Germinal center (tissue), 1 donor: ENCODE data around the gene CHADL.
A peak's percentile ranks its signal among the peaks of the same experiment; 100 is the strongest.

Experiments used
- DNase-seq: peaks from one replicate; pipeline ENCODE4 v3.0.0; 2012; ENCODE audit warnings: mixed read lengths, low spot score

CHADL gene

DNA sequence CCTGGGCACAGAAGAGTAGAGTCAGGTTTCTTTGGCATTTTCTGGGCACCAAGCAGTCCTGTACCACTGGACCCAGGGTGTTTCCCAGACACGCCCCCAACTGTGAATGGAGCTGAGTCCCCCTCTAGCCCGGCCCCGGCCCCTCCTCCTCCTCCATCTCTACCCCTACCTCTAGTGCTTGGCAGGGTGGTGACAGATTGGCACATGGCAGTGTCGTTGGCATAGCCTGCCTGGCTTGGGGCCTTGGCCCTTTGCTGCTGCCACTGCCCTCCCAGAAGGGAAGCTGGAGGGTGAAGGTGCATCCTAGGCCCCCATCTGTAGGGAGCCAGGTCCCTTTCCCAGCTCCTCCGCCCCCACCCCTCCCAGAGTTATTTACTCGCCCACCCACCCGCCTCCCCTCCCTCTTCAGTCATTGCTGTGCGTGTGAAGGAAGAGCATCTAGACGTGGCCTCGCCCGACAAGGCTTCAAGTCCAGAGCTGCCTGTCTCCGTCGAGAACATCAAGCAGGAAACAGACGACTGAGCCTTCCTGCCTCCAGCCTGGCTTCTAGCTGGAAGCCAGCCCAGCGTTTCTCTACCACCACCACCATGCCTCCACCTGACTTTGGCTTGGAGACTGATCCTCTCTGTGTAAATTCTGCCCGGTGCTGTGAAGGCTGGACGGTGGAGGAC lies 10.9 kb downstream of the CHADL start:
- DNase-seq, result no peak

DNA sequence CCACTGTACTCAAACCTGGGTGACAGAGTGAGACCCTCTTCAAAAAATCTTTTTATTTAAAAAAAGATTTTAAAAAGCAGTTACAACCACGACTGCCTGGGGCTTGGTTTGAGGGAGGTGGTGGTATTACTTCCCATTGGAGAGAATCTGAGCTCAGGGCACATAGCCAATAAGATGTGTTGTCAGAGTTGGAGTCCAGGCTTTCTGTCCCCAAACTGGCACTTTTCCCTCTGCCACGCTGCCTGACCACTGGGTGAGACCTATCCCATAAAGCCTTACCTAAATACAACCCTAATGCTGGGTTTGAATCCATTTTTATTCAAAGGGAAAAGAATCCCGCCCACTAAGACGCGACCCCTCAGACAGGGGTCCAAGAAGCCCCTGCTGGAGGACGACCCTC lies 11.5 kb downstream of the CHADL start:
- no peak for DNase-seq

DNA sequence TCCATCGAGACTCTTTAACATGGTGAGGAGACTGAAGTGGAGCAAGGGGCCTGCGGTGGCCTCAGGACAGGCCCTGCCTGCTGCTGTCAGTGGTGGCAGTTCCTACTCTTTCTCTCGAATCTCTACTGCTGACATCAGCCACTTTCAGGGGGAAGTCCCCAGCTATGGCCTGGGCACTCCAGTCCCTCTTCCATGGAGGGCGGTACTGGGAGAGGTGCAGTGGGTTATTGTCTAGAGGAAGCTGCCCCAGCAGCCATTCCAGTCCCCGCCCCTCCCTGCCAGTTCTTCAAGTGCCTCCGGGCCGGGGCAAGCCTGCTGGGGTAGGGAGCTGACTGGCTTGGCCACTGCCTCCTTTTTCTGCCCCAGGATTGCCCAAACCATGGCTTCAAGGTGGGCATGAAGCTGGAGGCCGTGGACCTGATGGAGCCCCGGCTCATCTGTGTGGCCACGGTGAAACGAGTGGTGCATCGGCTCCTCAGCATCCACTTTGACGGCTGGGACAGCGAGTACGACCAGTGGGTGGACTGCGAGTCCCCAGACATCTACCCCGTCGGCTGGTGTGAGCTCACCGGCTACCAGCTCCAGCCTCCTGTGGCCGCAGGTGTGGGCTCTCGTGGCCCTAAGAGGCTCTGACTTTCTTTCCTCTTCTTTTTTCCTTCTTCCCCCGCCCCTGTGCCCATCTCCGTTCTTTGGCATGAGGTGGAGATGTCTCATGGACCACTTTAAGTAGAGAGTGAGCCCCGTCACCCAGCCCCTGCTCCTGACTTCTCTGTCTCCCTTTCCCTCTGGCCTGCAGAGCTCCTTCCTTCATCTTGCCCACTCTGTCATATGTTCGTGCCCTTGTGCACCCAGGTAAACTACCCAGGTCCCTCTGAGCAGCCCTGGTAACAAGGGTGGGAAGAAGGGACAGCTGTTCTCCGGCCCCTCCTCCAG lies 13.7 kb downstream of the CHADL start:
- no peak for DNase-seq

DNA sequence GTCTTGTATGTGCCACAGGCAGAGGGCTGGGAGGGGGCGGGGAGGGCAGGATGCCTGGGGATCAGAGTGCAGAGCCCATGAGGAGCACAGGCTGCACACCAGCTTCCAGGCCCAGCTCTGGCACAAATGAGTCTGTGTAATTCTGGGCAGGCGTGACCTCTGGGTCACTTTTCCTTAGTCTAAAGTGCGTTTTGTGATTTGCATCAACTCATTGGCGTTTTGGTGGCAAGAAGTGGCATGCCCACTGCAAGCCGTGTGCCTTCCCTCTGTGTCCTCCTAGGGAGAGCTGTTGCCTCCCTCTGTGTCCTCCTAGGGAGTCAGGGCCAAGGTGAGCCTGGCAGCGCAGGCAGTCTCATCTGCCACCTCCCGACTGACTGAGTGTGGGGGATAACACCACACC lies 17.2 kb downstream of the CHADL start:
- no peak for DNase-seq

DNA sequence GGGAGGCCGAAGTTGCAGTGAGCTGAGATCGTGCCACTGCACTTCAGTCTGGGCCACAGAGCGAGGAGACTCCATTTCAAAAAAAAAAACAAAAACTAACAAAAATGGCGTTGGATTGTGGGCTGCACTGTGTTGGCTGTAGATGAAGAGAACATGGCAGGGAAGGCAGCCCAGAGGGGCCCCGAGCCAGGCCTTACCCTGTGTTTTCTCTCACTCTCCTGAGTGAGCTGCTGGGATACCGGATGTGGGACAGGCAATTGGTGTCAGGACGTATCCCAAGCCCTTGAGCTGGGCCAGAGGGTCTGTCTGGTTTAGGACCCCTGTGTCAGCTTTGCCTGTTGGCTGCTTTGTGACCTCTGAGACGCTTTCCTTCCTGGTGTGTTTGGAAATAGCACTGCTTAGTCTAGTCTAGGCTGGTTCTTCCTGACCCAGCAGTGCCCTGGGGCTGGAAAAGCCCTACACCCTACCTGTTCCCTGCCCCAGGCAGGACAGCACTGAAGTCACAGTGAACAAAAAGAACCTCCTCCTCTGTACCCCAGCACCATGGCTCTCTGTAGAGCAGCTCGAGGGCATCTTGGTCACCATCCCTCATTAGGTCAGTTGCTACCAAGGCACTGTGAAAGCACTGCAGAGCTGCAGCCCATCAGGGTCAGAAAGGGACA lies 17.8 kb downstream of the CHADL start:
- DNase-seq, result no peak

DNA sequence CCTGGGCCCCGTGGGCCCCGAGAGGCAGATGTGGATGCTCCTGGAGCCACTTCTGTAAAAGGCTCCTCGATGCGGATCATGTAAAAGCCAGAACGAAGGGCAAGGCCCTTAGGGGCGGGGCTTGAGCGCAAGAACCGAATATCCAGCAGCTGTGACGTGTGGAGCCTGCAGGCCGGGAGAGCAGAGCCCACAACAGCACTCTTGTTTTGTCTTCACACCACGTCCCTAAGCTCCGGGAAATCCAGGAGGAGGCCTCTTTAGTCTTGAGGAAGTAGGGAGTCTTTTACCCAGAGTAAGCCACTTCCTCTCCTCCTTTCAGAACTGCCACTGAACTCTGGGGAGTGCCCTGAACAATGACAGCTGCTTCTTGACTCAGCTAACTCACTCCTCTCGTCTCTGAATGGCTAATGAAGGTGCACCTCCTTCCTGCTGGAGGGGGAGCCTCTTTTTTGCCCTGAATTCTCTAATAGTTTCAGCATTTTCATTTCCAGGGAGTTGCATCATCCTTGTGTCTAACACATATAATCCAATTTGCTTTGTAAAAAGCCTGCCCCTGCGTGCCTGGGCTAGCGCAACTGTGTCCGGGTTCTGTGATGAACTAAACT lies 23.1 kb downstream of the CHADL start:
- peak; percentile 43 for DNase-seq

DNA sequence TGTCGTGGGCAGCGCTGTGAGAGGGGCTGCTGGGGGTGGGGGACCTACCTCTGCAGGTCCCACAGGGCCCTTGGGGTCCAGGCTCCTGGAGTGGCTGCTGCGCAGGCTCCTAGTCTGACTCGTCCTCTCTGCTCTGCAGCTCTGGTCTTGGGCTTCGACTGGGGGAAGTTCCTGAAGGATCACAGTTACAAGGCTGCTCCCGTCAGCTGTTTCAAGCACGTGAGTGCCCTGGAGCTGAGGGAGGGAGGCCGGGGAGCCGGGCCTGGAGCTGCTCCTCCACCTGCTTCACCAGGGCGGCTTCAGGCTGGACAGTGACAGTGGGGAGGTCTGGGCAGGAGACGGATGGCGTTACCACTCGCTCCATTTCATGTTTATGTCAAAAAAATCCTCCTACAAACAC lies 23.7 kb downstream of the CHADL start:
- no peak for DNase-seq

DNA sequence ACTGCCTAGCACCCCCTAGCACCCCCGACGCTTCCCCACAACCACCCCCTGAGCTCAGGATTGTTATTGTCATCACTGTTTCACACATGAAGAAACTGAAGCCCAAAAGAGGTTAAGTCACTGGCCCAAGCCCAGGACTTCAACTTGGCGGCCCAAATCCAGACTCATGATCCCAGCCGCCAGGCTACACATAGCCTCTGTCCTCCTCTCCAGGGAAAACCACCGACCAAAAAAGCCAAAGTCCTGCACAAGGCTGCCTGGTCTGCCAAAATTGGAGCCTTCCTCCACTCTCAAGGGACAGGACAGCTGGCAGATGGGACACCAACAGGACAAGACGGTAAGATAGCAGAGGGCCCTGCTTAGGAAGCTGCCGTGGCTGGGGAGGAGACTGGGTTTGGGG lies 24.8 kb downstream of the CHADL start:
- no peak for DNase-seq

DNA sequence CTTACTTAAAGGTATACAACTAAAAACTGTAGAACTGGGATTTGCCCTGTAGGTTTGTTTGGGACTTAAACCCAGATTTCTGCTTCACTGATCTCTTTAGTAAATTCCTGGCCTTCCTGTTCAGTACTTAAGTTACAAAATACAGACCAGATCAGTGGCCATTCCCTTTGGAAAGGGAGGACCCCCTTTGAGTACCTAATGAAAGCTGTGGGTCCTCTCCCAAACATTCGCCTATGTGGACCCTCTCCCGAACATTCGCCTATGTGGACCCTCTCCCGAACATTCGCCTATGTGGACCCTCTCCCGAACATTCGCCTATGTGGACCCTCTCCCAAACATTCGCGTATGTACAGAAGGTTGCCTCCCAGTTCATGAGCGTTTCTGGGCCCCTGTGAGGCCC lies 25.3 kb downstream of the CHADL start:
- no peak for DNase-seq

DNA sequence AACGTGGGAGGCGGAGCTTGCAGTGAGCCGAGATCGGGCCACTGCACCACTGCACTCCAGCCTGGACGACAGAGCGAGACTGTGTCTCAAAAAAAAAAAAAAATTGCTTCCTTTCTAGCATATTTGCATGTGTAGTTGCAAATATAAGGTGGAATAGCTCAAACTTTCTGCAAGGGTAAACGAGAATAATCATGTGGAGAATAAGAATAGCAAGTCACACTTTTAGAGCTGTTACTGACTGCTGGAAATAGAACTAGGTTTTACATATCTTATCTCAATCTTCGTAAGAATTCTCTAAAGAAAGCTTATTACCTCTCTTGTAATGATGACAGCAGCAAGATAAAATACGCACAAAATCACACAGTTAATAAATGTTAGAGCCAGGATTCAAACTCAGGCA lies 34.0 kb downstream of the CHADL start:
- DNase-seq, result peak; percentile 66

DNA sequence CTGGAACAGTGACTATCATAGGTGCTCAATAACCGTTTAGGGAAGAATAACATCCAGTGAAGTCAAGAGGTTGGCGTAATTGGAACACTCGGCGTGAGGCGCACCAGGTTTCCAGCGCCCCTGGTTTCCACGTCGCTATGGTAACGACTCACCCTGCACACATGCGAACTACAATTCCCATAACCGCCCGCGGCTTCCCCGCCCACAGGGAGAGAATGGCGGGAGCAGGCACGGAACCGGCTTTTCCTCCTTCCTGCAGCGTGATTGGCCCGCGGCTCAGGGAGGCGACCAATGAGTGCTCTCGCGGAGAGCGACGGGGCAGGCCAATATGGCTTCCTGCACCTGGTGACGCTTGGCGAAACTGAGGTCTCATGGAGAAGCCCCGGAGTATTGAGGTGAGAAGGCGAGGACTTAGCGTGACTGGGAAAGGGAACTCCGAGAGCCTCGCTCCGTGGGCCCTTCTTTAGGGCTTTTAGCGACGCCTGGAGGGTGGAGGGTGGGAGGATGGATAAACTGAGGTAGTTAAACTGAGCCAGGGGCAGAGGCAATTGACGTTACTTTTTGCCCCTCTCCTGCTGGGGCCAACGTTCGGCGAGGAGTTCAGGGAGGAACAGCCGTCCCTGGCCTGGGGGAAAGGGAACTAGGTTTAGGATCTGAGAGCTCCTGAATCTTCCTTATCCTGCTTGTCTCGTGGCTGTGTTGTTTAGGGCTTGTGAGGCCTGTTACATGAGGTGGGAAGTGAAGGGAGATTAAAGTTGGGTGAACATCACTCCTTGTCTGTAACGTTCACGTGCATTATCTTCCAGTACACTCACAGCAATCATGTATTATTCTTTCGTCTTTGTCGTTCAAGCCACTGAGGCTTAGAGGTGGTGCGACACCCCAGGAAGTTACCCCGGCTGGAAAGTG lies 35.5 kb downstream of the CHADL start, which contains the start of gene L3MBTL2:
L3MBTL2 (plus strand) TSS at position 321 of the 909 bp plus-strand sequence; CDS start at position 372, 51 bp downstream.
- DNase-seq, result peak; percentile 99

DNA sequence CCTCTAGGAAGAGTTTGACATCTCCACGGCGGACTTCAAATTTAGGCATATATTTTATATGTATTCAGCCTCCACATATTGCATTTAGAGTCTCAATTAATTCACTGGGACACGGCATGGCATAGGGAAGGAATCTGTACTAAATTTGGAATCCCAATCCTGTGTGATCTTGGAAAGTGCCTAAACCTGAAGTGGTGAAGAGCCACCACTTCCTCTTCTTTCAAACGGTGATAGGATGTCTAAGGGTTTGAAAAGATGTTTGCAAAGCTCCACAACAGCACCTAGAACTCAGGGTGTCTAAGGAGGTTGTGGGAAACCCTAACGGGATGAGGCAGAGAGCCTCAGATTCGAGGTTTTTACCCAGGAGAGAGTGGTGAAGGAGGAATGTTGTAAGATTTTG lies 36.7 kb downstream of the CHADL start:
- no peak for DNase-seq

DNA sequence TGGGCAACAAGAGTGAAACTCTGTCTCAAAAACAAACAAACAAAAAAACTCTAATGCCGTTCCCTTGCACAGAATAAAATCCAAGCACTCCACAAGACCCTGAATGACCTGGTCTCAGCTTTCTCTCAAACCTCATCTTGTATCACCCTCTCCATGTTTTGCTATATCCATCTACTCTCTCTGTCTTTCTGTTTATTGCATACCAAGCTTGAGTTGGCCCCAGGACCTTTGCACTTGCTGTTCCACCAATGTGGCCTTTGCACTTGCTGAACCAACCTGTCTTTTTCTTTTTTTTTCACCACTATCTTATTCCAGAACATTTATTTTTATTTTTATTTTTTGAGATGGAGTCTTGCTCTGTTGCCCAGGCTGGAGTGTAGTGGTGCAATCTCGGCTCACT lies 37.6 kb downstream of the CHADL start:
- DNase-seq, result no peak

DNA sequence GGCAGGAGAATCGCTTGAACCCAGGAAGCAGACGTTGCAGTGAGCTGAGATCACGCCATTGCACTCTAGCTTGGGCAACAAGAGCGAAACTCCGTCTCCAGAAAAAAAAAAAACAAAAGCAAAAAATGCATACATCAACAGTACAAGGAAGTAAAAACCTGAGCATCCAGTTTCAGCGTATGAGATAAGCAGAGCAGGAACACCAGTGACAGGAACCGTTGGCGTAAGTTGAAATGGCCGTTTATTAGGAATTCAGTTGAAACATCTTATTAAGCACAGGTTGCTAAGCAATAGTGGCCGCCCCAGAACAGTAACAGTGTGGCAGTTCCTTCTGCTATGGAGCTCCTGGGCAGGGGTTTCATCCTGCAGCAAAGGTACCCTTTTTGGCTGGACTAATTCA lies 39.6 kb downstream of the CHADL start:
- no peak for DNase-seq

DNA sequence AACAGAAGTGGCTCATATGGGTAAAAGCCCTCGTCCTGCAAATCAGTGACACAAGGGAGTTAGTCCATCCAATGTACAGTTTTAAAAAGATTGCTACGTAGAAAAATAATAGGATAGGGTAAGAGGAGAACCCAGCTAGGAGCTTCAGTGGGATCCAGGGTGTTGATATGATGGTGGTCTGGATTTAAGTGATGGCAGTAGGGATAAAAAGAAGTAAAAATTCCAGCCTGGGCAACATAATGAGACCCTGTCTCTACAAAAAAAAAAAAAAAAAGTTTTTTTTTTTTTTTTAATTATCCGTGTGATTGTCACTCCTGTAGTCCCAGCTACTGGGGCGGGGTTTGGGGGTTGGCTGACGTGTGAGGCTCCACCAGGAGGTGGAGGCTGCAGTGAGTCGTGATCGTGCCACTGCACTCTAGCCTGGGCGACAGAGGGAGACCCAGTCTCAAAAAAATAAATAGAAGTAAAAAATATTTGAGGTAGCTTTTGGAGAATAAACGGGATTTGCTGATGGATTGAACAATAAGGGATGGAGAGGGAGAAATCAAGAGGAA lies 42.6 kb downstream of the CHADL start:
- DNase-seq, result no peak

DNA sequence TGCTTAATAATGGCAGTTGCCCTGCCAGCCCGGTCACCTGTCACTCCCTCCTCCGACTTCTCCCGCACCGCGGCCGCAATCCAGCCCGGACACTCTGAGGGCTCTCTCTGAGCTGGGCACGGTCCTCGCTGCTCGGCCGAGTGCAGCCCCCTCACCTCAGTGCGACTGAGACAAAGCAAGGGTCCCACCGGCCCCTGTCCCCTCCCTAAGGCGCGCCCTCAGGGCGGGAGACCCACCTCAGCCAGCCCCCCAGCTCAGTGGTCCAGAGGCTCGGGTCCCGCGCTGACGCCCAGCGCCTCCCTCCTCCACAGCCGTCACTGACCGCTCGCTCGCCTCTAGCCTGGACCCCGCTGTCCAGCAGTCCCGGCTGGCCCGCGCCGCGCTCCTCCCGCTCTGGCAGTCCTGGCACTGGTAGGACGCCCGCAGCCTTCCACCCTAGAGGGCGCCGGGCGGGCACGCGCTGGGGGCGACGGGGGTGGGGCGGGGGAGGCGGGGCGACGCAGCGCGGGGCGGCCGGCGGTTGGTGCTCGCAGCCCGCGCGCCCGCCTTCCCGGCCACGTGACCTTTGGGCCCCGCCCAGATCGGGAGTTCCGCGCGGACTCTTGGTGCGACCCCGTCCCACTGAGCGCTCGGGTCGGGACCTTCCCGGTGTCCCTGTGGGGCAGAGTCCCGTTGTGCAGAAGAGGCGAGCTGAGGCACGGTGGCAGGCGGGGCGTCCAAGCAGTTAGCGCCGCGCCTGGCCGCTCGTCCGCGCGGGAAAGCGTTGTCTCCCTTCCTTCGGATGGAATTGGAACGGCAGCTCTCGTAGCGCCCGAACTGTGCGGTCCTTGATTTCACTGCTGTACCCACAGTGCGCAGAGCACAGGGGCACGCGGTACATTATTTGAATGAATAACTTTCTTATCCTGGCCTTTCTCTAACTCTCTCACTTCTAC lies 43.4 kb downstream of the CHADL start:
- peak; percentile 94 for DNase-seq

DNA sequence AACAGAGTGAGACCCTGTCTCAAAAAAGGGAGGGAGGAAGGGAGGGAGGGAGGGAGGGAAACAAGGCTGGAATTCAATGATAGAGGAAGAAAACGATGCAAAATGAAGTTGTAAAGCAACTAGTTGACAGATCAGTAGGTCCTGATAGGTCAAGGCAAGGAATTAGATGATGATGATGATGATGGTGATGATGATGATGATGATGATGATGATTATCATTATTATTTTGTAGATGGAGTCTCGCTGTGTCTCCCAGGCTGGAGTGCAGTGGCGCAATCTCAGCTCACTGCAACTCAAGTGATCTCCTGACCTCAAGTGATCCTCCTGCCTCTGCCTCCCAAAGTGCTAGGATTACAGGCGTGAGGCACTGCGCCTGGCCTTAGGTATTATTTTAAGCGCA lies 46.9 kb downstream of the CHADL start:
- no peak for DNase-seq

DNA sequence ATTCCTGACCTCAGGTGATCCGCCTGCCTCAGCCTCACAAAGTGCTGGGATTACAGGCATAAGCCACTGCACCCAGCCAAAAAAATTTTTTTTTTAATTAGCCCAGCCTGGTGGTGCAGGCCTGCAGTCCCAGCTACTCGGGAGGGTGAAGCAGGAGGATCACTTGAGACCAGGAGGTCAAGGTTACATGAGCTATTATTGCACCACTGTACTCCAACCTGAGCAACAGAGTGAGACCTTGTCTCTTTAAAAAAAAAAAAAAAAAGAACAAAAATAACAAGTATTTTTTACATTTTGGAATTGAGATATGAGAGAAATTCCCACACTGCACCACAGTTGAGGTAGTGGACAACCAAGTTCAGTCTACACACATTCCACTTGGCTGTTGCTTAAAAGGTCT lies 49.3 kb downstream of the CHADL start:
- DNase-seq, result no peak

DNA sequence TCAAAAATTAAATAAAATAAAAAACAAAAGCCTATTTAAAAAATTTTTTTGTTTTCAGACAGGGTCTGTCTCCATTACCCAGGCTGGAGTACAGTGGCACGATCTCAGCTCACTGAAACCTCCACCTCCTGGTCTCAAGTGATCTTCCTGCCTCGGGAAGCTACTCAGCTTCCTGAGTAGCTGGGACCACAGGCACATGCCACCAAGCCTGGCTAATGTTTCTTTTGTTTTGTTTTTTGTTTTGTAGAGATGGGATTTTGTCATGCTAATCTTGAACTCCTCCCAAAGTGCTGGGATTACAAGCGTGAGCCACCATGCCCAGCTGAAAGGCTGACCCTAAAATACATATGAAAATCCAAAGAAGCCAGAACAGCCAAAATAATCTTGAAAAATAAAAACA lies 56.1 kb downstream of the CHADL start:
- DNase-seq, result no peak
